NCI-H2227 (cell line): ENCODE results near the gene KCNJ12.
A peak's percentile ranks its signal among the peaks of the same experiment; 100 is the strongest.
"Not testable (repeated sequence)": the region's sequence is repeated elsewhere in the genome, so short reads cannot be mapped to it uniquely, and the experiment has no call there.

Source experiments
- DNase-seq: peaks from one replicate; lab custom pipeline; 2025; ENCODE audit not compliant: unreplicated experiment; lab: John Stamatoyannopoulos, UW

KCNJ12 gene

DNA sequence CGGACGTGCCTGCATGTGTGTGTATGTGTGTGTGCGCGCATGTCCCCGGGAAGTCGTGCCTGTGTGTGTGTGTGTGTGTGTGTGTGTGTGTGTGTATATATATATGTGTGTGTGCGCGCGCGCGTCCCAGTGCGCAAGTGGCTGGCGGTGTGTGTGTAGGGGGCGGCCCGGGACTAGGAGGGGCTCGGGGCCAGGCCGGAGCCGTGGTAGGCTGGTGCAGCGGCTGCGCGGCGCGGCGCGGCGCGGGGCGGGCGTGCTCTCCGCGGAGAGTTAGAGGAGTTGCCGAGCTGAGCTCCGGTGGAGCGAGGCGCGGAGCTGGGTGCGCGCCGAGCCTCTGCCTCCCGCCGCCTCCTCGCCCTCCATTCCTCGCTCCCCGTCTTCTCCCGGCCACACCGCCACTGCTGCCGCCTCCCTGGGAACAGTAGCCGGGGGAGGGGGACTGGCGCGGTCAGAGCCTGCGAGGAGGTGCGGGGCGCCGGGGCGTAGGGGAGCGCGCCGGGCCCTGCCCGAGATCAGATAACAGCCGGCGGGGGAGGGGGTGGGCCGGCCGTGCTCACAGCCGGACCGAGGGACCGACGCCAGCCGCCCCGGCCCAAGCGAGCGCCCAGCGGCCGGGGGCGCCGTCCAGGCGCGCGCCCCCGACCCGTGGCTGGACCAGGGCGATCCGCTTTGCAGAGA is at the start of gene KCNJ12:
KCNJ12 (plus strand) TSS at position 277 of the 678 bp plus-strand sequence. CDS start 38,986 bp downstream, outside the sequence.
- DNase-seq, result peak; percentile 66

- not testable (repeated sequence) for DNase-seq
These were observed 48.2 kb upstream of the KCNJ12 start for GRCh38 chr17:21327921-21328320.

GRCh38 chr17:21328778-21329177 is 47.4 kb upstream of the KCNJ12 start:
- DNase-seq, result not testable (repeated sequence)

- DNase-seq, result no peak
These were observed 45.6 kb upstream of the KCNJ12 start for GRCh38 chr17:21330436-21331160.

GRCh38 chr17:21336541-21337294 is 39.4 kb upstream of the KCNJ12 start:
- DNase-seq, result not testable (repeated sequence)

- not testable (repeated sequence) for DNase-seq
These were observed 38.1 kb upstream of the KCNJ12 start for GRCh38 chr17:21337981-21338625.

DNA sequence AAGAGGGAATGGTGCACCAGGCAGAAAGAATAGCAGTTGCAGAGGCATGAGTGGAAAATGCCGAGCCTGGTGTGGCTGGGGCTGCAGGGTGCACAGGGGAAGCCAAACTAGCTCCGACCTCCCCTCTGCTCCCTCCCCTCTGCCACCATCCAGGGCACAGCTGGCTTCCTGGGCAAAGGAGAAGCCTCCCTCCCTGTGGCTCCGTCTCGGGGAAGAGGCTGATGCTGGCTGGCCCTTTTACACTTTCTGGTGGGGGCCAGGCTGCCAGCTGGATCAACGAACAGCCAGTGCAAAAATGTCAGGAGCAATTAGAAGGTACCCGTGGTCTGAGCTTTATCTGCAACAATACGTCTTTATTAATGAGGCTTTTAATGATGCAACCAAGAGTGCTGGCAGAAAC is 37.1 kb upstream of the KCNJ12 start:
- DNase-seq, result no peak

DNA sequence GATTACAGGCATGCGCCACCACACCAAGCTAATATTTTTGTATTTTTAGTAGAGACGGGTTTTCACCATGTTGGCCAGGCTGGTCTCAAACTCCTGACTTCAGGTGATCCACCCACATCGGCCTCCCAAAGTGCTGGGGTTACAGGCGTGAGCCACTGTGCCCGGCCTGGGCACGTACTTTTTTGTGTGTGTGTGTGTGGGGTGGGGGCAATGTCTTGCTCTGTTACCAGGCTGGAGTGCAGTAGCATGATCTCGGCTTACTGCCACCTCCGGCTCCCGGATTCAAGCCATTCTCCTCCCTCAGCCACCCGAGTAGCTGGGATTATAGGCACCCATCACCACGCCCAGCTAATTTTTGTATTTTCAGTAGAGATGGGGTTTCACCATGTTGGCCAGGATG is 36.6 kb upstream of the KCNJ12 start:
- not testable (repeated sequence) for DNase-seq

GRCh38 chr17:21340407-21340806 is 35.8 kb upstream of the KCNJ12 start:
- not testable (repeated sequence) for DNase-seq

GRCh38 chr17:21341279-21341678 is 34.9 kb upstream of the KCNJ12 start:
- not testable (repeated sequence) for DNase-seq

DNA sequence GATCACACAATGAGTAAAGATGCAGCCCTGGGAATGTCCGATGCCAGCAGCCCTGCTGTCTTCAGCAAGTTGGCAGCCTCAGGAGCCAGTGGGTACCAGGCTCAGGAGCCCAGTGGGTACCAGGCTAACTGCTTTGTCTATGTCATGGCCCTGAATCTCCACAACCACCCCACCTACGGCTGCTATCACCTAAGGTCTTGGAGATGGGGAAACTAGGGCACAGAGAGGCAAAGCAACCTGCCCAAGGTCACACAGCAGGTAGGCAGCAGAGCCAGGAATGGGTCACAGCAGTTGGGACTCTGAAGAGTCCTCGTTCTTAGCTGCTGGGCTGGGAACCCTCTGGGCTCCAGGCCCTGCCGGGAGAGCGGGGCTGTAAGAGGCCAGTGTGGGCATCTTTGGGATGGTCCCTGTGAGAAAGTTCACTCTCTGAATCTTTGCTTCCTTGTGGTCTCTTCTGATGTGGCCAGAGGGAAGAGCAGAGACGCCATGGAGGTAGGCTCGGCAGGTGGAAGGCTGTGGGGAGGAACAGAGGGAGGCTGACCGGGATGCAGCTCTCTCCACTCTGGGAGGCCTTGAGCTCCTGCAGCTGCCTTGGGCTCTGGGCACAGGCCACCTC is 34.1 kb upstream of the KCNJ12 start:
- DNase-seq, result not testable (repeated sequence)

DNA sequence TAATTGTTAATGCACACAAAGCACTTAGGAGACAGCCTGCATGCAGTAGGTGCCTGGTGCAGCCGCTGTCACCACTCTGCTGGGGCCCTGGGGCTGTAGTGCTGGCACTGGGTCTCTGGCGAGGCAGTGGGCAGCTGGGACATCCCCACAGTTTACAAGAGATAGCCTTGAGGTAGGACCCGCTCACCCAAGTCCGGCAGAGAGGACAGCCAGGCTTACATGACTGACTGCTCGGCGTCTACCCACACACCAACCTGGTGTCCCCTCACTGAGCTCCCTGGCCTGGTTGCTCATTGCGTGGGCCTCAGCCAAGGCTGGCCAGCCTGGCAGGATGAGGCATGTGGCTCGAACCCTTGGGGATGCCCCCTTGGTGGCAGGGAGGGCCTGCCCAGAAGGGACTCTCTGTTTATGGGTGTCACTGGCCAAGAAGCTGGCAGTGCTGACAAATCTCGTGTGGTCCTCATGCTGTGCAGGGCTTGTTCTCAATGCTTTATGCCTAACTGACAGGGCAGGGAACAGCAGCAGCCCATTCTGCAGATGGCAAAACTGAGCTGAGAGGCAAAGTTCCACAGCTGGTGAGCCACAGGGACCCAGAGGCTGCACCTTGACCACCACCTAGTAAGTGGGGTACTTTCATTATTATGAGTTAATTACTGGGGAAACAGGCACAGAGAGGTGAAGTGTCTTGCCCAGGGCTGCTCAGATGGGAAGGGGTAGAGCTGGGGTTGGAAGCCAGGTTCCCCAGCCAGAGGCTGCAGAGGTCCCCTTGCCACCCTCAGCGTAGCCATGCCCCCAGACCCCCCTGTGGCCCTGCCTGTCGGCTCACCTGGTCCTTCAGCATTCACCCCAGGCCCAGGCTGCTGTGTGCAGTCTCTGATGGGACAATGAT is 32.9 kb upstream of the KCNJ12 start:
- not testable (repeated sequence) for DNase-seq

GRCh38 chr17:21344801-21345200 is 31.4 kb upstream of the KCNJ12 start:
- DNase-seq, result not testable (repeated sequence)

- DNase-seq, result no peak
These were observed 30.9 kb upstream of the KCNJ12 start for GRCh38 chr17:21345236-21345635.

- DNase-seq, result not testable (repeated sequence)
These were observed 30.1 kb upstream of the KCNJ12 start for GRCh38 chr17:21346107-21346506.

DNA sequence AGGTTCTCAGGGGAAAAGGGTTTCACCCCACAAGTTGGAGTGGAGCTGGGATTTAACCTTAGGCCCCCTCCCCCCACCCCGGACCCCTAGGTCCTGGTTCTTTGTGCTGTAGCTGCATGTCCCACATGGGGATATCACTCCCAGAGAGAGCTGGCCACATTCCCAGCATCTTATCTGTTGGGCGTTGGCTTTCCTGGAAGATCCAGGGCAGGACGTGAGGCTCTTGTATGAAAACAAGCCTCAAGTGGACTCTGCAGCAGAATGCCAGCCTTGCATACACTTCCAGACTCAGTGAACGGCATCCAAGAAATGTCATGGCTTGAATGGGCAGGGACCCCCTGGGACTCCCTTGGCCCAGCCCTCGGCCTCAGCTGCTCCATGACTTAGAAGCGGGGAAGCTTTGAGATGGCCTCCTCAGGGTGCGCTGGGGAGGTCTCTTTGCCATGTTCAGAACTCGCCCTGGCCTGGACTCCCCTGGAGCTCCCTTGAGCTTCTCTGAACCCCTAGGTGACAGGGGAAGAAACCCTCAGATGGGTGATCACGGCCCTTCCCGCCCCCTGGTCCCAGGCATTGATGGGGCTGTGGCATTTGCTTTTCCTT is 29.4 kb upstream of the KCNJ12 start:
- not testable (repeated sequence) for DNase-seq

GRCh38 chr17:21347660-21348059 is 28.5 kb upstream of the KCNJ12 start:
- not testable (repeated sequence) for DNase-seq

GRCh38 chr17:21348081-21348925 is 27.9 kb upstream of the KCNJ12 start:
- DNase-seq, result not testable (repeated sequence)
